Effector memory CD8-positive, alpha-beta T cell (primary cell): ENCODE results near the gene PFKFB1.

Source experiments
- ATAC-seq: fragments of 150-1000 bp; cut with Tn5 transposase; replicated peaks from 2 replicates; pipeline ENCODE4 v1.10.0; 2021; ENCODE audit warnings: mild to moderate bottlenecking, moderate library complexity
- DNase-seq, 3 experiments: peaks; one replicate each; pipeline ENCODE4 v3.0.0; 2021
- H3K27ac Mint-ChIP-seq, 2 donors: one replicate each; pipeline ENCODE4 v1.8.0; 2022; ENCODE audit warnings: mild to moderate bottlenecking in 2 of 2, mixed read lengths in 2 of 2, moderate library complexity in 2 of 2
- H3K27me3 Mint-ChIP-seq, 2 donors: one replicate each; pipeline ENCODE4 v1.8.0; 2022; ENCODE audit warnings: mixed read lengths in 2 of 2
- H3K36me3 Mint-ChIP-seq: one replicate; pipeline ENCODE4 v1.8.0; 2022; ENCODE audit warnings: mild to moderate bottlenecking, moderate library complexity, mixed read lengths; ENCODE audit not compliant: insufficient read depth
- H3K4me1 Mint-ChIP-seq, 2 donors: one replicate each; pipeline ENCODE4 v1.8.0; 2022; ENCODE audit warnings: low read depth in 2 of 2, mixed read lengths in 2 of 2
- H3K4me3 Mint-ChIP-seq, 2 donors: one replicate each; pipeline ENCODE4 v1.8.0; 2022; ENCODE audit warnings: mild to moderate bottlenecking in 2 of 2, mixed read lengths in 2 of 2, moderate library complexity in 2 of 2
- H3K9me3 Mint-ChIP-seq, 2 donors: one replicate each; pipeline ENCODE4 v1.8.0; 2022; ENCODE audit warnings: mixed read lengths in 2 of 2
- total RNA-seq, 9 experiments: gene quantifications; one replicate each; lab custom pipeline; 2026; lab: John Stamatoyannopoulos, UW

The PFKFB1 gene
- 0.34 to 2.8 (median 0.78) reads per million in 9 experiments for total RNA-seq

DNA sequence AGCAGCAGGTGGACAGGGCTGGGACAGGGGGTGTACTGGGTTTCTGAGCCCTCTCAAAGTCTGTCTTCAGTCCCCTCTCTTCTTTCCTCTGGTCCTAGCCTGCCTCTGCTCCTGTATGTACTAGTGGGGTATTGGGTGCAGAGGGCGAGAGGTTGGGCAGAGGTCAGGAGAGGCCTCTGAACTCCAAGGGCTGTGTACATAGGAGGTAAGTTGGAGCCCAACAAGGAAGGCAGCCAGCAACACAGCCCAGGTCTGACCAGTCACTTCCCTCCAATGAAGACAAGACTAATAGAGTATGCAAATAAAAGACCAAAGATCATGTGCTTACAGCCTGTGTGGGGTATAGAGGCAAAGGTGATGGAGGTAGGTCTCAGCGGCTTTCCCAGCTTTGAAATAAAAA, at the start of gene PFKFB1:
PFKFB1 (minus strand) TSS at position 90 of the 400 bp plus-strand sequence. CDS start 181 bp downstream, outside the sequence.
- peaks cover 3% of the 10 kb centered on the region for H3K36me3 Mint-ChIP-seq
- H3K9me3 Mint-ChIP-seq: no peaks in the 10 kb centered on the region
- peak within 1 kb of the TSS in 1 of 2 donors; percentile 51 for H3K27ac Mint-ChIP-seq
- no peak for DNase-seq
- H3K27me3 Mint-ChIP-seq: no peaks in the 10 kb centered on the region
- no peak within 1 kb of the TSS for H3K4me3 Mint-ChIP-seq
- no peak for ATAC-seq
- H3K4me1 Mint-ChIP-seq: no peaks in the 10 kb centered on the region

DNA sequence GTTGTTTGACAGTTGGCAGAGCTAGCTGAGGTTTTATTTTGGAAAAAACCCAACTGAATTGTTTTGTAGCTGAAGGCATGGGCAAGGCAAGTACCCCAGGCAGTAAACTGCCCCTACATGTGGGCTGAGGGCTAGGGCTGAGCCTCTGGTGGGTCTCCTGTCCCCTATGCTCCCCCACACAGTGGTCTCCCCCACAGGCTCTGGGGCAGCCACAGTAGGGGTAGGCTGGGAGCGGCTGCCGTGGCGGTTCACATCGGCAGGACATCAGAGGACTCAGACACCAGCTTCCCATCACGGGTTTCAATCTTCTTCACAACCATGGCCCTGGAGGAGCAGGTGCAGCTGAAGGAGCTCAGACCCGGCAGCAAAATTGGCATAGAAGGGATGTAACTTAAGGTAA, 47.5 kb upstream of the PFKFB1 start:
- H3K4me3 Mint-ChIP-seq: no peak overlapping the region
- H3K36me3 Mint-ChIP-seq: no peaks in the 10 kb centered on the region
- ATAC-seq (no peak), DNase-seq (no peak)
- no peaks in the 10 kb centered on the region for H3K4me1 Mint-ChIP-seq
- no peaks in the 10 kb centered on the region for H3K9me3 Mint-ChIP-seq
- no peaks in the 10 kb centered on the region for H3K27me3 Mint-ChIP-seq
- H3K27ac Mint-ChIP-seq: no peak overlapping the region

DNA sequence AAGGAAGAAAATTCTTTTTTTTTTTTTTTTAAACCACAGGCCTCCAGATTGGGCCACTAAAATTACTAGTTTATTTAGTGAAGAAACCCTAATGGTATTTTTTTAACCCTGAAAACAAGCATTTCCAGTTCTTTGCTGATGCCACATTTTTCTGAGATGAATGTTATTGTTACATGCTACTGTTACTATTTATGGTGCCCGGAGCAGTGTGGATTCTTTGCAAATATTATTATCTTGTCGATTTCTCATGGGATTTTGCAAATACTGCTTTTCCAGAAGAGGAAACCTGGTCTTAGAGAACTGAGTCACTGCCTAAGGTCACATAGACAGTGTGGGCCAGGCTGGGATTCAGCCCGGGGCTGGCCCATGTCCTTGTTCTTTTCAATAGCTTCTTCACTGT, 45.5 kb upstream of the PFKFB1 start:
- no peaks in the 10 kb centered on the region for H3K4me1 Mint-ChIP-seq
- H3K4me3 Mint-ChIP-seq: no peak overlapping the region
- DNase-seq (no peak), ATAC-seq (no peak)
- H3K36me3 Mint-ChIP-seq: no peaks in the 10 kb centered on the region
- H3K27ac Mint-ChIP-seq: no peak overlapping the region
- H3K9me3 Mint-ChIP-seq: no peaks in the 10 kb centered on the region
- no peaks in the 10 kb centered on the region for H3K27me3 Mint-ChIP-seq

DNA sequence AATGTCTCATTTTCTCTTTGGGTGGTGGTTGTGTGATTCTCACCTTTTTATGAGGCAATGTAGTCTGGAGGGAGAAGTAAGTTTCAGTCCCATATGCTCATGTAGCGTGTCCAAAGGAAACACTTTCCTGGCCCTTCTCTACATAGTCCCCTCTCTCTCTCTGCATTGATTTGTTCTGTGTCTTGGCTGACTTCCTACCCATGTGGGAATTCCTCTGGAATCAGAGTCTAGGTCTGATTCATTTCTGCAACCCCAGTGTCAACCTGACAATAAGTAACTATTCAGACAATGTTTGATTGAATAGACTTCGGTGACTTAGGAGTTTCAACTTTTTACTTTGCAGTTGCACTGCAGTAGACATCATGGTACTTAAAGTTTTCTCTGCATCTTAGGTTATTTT, 39.4 kb upstream of the PFKFB1 start:
- Mint-ChIP-seq H3K4me3 (no peak overlapping the region), H3K36me3 (no peaks in the 10 kb centered on the region), H3K27ac (no peak overlapping the region), H3K27me3 (no peaks in the 10 kb centered on the region), H3K4me1 (no peaks in the 10 kb centered on the region), H3K9me3 (no peaks in the 10 kb centered on the region)
- ATAC-seq (no peak), DNase-seq (no peak)

DNA sequence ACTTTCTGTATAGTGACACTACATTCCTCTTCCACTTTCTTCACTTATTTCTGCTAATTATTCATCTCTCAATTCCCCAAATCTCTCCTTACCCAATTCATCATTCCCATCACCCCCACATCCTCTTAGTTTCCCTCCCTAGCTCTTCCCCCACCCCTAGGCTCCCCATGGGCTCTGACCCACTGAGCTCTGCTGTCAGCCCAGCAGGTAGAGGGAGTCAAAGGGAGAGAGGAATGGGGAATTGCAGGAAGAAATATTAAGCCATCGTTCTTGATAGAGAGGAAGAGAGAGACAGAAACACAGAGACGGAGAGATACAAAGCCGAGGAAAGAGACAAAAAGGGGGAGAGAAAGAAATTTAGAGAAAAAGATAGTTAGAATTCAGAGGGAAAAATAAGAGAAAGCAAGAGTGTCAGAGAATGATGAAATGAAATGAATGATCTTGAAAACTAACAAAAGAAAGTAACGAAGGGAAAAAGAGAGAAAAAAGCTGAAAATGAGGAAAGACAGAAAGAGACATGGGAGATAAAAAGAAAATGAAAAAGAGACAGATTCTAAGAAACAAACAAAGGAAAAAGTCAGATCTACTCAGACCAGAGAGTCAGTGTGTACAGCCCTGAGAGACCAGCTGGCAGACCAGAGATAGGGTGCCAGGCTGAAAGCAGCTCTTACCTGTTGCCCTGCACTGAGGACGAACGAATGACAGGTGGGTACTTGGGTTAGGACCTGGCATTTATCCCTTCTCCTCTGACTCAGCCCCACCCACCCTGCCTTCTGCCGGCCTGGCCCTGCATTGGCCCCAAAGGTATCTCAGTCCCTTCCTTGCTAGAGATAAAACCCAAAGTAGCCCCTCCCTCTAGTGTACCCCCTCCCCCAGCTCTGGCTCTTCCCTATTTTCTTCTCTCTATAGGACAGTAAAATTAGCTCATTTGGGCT, 36.5 kb upstream of the PFKFB1 start, which contains the start of gene ALAS2:
ALAS2 (minus strand) TSS at position 707 of the 935 bp plus-strand sequence. CDS start 4,977 bp downstream, outside the sequence.
- Mint-ChIP-seq H3K4me3 (no peak within 1 kb of the TSS), H3K36me3 (no peaks in the 10 kb centered on the region), H3K9me3 (no peaks in the 10 kb centered on the region), H3K27ac (peak within 1 kb of the TSS in 1 of 2 donors; percentile 84), H3K27me3 (no peaks in the 10 kb centered on the region), H3K4me1 (no peaks in the 10 kb centered on the region)
- DNase-seq (no peak), ATAC-seq (no peak)

DNA sequence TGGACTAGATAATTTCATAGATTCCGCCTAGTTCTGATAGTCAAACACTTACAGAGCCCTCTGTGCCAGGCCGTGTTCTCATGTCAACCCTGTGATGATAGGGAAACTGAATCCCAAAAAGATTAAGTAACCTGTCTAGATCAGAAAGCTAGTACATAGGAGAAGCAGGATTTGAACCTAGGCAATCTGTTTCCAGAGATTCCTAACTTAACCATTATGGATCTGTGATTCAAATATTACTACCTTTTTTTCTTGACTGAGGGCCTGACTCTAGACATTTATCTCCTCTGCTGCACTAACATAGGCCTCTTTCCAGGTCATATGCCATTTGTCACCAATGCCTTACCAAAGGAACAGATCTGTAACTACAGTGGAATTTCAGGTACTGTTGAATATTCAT, 35.3 kb upstream of the PFKFB1 start:
- Mint-ChIP-seq H3K27me3 (no peaks in the 10 kb centered on the region), H3K9me3 (no peaks in the 10 kb centered on the region), H3K36me3 (no peaks in the 10 kb centered on the region), H3K4me3 (no peak overlapping the region), H3K4me1 (no peaks in the 10 kb centered on the region), H3K27ac (no peak overlapping the region)
- DNase-seq: no peak
- no peak for ATAC-seq

DNA sequence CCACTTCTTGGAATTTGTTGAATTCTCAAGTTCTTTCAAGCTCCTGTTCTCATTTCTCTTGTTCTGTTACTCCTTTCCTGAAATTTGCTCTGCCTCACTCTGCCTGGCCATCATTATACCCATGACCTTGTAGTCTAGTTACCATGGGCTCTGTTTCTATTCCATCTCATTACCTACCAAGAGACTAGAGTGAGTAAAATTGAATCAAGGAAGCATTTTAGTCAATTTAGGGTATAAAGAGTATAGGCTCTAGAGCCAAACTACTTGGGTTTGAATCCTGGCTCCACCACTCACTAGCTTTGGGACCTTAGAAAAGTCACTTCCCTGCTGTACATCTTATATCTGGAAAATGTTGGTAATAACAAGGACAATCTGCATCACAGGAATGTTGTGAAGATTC, 34.6 kb upstream of the PFKFB1 start:
- ATAC-seq: no peak
- no peak overlapping the region for H3K27ac Mint-ChIP-seq
- H3K4me3 Mint-ChIP-seq: no peak overlapping the region
- no peaks in the 10 kb centered on the region for H3K36me3 Mint-ChIP-seq
- no peak for DNase-seq
- H3K27me3 Mint-ChIP-seq: no peaks in the 10 kb centered on the region
- H3K9me3 Mint-ChIP-seq: no peaks in the 10 kb centered on the region
- no peaks in the 10 kb centered on the region for H3K4me1 Mint-ChIP-seq

DNA sequence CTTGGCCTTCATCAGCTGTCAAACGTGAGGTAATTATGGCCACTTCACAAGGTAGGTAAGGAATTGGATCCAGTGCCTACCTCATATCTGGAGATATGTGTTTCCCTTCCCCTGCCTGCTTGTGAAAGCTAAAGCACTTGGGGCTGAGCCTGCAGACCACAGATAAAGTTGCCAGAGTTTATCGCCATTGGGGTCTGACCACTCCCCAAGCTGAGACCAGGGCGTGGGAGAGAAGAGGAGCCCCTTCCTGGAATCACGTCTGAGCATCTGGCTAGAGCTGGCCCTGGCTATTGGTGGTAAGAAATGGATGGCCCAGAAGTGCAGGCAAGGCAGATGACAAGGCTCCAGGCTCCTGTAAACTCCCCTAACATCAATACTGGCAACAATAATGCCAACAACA, 34.1 kb upstream of the PFKFB1 start:
- H3K27me3 Mint-ChIP-seq: no peaks in the 10 kb centered on the region
- no peak overlapping the region for H3K4me3 Mint-ChIP-seq
- H3K27ac Mint-ChIP-seq: no peak overlapping the region
- ATAC-seq (no peak), DNase-seq (no peak)
- no peaks in the 10 kb centered on the region for H3K4me1 Mint-ChIP-seq
- no peaks in the 10 kb centered on the region for H3K36me3 Mint-ChIP-seq
- H3K9me3 Mint-ChIP-seq: no peaks in the 10 kb centered on the region

DNA sequence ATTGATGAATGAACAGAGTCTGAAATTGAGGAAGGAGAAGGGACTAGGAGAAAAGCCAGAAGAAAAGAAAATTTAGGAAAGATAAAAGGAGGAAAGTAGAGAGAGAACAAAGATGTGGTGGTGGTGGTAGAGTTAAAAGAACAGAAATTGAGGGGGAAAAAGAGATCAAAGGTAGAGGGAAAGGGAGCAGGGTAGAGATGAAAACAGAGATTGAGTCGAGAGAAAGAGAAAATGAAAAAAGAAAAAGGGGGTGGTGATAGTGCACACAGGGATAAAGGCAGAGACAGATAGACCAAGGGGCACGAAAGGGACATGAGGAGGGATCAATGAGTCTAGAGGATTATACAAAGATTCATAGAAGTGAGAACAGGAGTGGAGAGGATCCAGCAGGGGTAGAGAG, 32.9 kb upstream of the PFKFB1 start:
- H3K36me3 Mint-ChIP-seq: no peaks in the 10 kb centered on the region
- no peak overlapping the region for H3K27ac Mint-ChIP-seq
- DNase-seq (no peak), ATAC-seq (no peak)
- H3K4me1 Mint-ChIP-seq: no peaks in the 10 kb centered on the region
- H3K27me3 Mint-ChIP-seq: no peaks in the 10 kb centered on the region
- no peak overlapping the region for H3K4me3 Mint-ChIP-seq
- no peaks in the 10 kb centered on the region for H3K9me3 Mint-ChIP-seq

DNA sequence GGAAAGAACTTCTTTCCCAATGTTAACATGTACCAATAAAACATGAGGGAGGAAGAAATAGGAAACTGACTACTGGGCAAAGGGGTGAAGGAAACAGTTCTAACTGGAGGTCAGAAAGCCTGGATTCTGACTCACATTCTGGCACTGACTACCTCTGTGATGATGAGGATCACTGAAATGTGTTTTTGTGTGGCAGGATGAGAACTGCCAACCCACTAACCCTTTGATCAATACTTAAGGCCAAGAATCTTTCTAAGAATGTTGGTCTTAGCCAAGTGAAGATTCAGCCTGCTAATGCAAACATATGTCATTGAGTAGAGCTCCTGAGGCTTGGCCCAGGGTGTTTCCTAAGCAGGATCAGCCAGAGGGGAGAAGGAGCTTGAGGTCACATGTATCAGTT, 32.2 kb upstream of the PFKFB1 start:
- Mint-ChIP-seq H3K27me3 (no peaks in the 10 kb centered on the region), H3K4me3 (no peak overlapping the region), H3K4me1 (no peaks in the 10 kb centered on the region), H3K9me3 (no peaks in the 10 kb centered on the region), H3K27ac (no peak overlapping the region), H3K36me3 (no peaks in the 10 kb centered on the region)
- ATAC-seq (no peak), DNase-seq (no peak)

DNA sequence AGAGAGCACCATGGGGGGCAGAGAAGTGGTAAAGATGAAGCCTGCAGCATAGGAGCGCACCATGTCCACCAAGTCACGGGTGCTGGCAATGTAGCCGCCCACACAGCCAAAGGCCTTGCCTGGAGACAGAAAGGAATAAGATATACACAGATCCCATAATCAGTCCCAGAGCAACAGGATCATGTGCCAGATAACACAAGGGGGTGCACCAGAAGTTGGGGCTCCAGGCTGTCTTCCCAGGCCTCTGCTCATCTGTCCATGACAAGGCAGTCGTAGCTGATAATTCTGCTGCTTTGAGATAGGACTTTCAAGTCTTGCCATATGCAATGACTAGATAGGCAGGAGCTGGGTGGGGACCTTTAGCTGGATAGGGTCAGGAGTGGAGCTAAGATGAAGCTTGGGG, 20.9 kb upstream of the PFKFB1 start:
- Mint-ChIP-seq H3K4me3 (no peak overlapping the region), H3K4me1 (no peaks in the 10 kb centered on the region), H3K36me3 (no peaks in the 10 kb centered on the region), H3K27ac (no peak overlapping the region), H3K27me3 (no peaks in the 10 kb centered on the region), H3K9me3 (no peaks in the 10 kb centered on the region)
- DNase-seq: no peak
- no peak for ATAC-seq

DNA sequence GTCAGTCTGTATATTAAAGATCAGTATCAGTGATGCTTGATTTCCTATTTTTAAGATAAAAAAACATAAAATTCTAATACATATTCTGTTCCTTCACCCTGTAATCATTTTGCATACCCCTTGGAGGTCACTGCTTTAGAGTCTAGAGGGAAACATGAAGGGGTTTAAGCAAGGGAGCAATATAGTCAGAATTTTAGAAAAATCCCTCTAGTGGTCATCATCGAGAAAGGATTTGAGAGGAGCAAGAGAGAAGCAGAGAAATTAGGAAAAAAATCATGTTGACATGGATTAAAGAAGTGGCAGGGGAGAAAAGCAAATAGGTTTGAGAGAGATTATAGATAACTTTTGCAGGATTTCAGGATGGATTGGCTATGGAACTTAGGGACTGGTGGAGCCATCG, 17.3 kb upstream of the PFKFB1 start:
- Mint-ChIP-seq H3K27me3 (no peaks in the 10 kb centered on the region), H3K4me1 (peaks cover 0 to 5% of the 10 kb centered on the region in 2 donors), H3K36me3 (no peaks in the 10 kb centered on the region), H3K27ac (no peak overlapping the region), H3K9me3 (no peaks in the 10 kb centered on the region), H3K4me3 (no peak overlapping the region)
- ATAC-seq: no peak
- DNase-seq: no peak

DNA sequence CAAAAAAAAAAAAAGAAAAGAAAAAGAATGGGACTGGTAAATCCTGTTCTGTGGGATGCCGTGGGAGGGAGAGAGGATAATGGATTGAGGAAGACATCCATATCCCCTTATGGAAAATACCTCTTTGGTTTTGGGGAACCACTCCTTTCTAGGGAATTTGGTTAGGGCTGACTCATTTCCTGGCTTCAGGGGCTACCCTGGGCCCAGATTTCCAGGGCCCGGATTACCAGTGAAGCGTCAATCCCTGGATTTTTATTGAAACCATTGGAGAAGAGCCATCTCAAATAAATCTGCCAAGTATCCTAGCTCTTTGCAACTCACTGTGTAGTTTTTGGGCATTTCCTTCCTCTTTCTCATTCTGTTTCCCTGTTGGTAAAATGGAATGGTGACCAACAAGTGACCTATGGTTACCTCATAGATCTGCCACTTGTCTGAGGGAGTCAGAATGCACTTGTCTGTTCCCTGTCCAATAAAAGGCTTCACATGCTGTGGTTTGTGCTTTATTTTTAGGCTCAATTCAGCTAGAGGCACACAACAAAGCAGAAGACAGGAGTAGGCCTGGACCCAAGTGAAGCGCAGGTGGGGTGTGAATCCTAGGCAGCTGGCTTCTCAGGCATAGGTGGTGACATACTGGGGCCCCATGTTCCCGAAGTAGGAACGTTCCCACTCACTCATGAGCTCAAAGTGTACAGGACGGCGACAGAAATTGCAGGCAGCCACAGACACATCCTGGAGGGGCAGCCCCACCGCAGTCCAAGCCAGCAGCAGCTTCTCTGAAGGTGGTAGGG, 14.8 kb upstream of the PFKFB1 start:
- peaks cover 9% of the 10 kb centered on the region in 2 donors for H3K4me1 Mint-ChIP-seq
- no peaks in the 10 kb centered on the region for H3K36me3 Mint-ChIP-seq
- H3K9me3 Mint-ChIP-seq: no peaks in the 10 kb centered on the region
- no peak for DNase-seq
- no peaks in the 10 kb centered on the region for H3K27me3 Mint-ChIP-seq
- H3K27ac Mint-ChIP-seq: peak overlapping the region in 1 of 2 donors; percentile 35
- no peak overlapping the region for H3K4me3 Mint-ChIP-seq
- no peak for ATAC-seq

DNA sequence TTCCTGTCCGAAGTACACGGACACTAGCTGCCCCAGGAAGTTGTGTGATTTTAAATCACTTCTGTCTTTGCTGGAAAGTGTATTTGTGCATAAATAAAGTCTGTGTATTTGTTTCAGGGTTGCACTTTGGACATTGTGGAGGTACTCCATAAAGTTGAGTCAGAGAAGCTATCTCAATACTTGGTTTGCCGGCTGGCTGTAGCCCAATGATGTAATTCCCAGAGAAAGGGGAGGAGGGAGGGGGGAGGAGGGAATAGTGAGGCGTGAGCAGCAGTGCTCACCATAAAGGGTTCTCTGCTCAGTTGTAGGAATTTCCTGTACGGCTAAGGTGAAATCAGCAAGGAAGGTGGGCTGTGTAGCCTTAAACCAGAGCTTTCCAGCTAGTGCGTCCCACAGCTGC, 13.7 kb upstream of the PFKFB1 start:
- no peak overlapping the region for H3K4me3 Mint-ChIP-seq
- DNase-seq (no peak), ATAC-seq (no peak)
- H3K27me3 Mint-ChIP-seq: no peaks in the 10 kb centered on the region
- H3K27ac Mint-ChIP-seq: no peak overlapping the region
- H3K4me1 Mint-ChIP-seq: peaks cover 9 to 13% of the 10 kb centered on the region in 2 donors
- H3K9me3 Mint-ChIP-seq: no peaks in the 10 kb centered on the region
- H3K36me3 Mint-ChIP-seq: no peaks in the 10 kb centered on the region
